ENCODE measurements around the gene TEX261. TPM values are rescaled to one million over a fixed set of nuclear protein-coding genes. Genes with fewer than 3 reads are reported as not detected.

TEX261 gene
- total RNA-seq, 2 donors from 2014 or later = 26.7 to 38.0 TPM

- no peak for DNase-seq (ENCODE audit: low spot score)
- Histone ChIP-seq H3K4me3 (no peak overlapping the region), H3K27me3 (no peaks in the 10 kb centered on the region), H3K9me3 (no peaks in the 10 kb centered on the region), H3K36me3 (no peaks in the 10 kb centered on the region), H3K4me1 (no peaks in the 10 kb centered on the region), H3K27ac (no peak overlapping the region)
- TF ChIP-seq CTCF (IDR thresholded peaks at IDR 0.05) = no peak
Measured at GRCh38 chr2:70941186-70941585, 53.5 kb downstream of the TEX261 start.

GRCh38 chr2:70939839-70940580, 54.7 kb downstream of the TEX261 start:
- Histone ChIP-seq H3K4me3 (no peak overlapping the region), H3K9me3 (no peaks in the 10 kb centered on the region), H3K27me3 (no peaks in the 10 kb centered on the region), H3K27ac (no peak overlapping the region), H3K36me3 (no peaks in the 10 kb centered on the region), H3K4me1 (no peaks in the 10 kb centered on the region)
- no peak for TF ChIP-seq CTCF (IDR thresholded peaks at IDR 0.05)
- DNase-seq (ENCODE audit: low spot score) = no peak

GRCh38 chr2:70939001-70939838, 55.5 kb downstream of the TEX261 start:
- Histone ChIP-seq H3K4me3 (no peak overlapping the region), H3K36me3 (no peaks in the 10 kb centered on the region), H3K4me1 (no peaks in the 10 kb centered on the region), H3K9me3 (no peaks in the 10 kb centered on the region), H3K27me3 (no peaks in the 10 kb centered on the region), H3K27ac (no peak overlapping the region)
- TF ChIP-seq CTCF (IDR thresholded peaks at IDR 0.05) = no peak
- no peak for DNase-seq (ENCODE audit: low spot score)

GRCh38 chr2:70938586-70938950, 56.1 kb downstream of the TEX261 start:
- H3K36me3 ChIP-seq = no peaks in the 10 kb centered on the region
- no peaks in the 10 kb centered on the region for H3K9me3 ChIP-seq
- no peak for TF ChIP-seq CTCF (IDR thresholded peaks at IDR 0.05)
- no peak for DNase-seq (ENCODE audit: low spot score)
- H3K4me3 ChIP-seq = no peak overlapping the region
- no peak overlapping the region for H3K27ac ChIP-seq
- no peaks in the 10 kb centered on the region for H3K4me1 ChIP-seq
- no peaks in the 10 kb centered on the region for H3K27me3 ChIP-seq

- DNase-seq (ENCODE audit: low spot score) = no peak
- Histone ChIP-seq H3K4me3 (no peak overlapping the region), H3K4me1 (no peaks in the 10 kb centered on the region), H3K36me3 (no peaks in the 10 kb centered on the region), H3K27ac (no peak overlapping the region), H3K27me3 (no peaks in the 10 kb centered on the region), H3K9me3 (no peaks in the 10 kb centered on the region)
- TF ChIP-seq CTCF (IDR thresholded peaks at IDR 0.05) = no peak
Measured at GRCh38 chr2:70937866-70938585, 56.6 kb downstream of the TEX261 start.

Measured in right atrium auricular region (tissue), 2 donors.